Omental fat pad (tissue), 4 donors: ENCODE data around the gene DNM3. TPM values are rescaled to one million over a fixed set of nuclear protein-coding genes. Genes with fewer than 3 reads are reported as not detected.
"Not testable (repeated sequence)": the region's sequence is repeated elsewhere in the genome, so short reads cannot be mapped to it uniquely, and the experiment has no call there.

ENCODE experiments used
- ATAC-seq: fragments of 150-250 bp; one replicate; pipeline ENCODE4 v1.9.1; 2016; ENCODE audit warnings: mild to moderate bottlenecking, moderate library complexity; ENCODE audit not compliant: low FRiP score
- DNase-seq: peaks from one replicate; pipeline ENCODE4 v3.0.0-alpha.2; 2019; ENCODE audit warnings: low spot score
- CTCF ChIP-seq, 3 donors: fragments of 450-650 bp; IDR thresholded peaks; one replicate each; pipeline ENCODE4 v1.5.1; 2016 to 2017; ENCODE audit warnings: antibody characterized with exemption in 3 of 3, mild to moderate bottlenecking in 3 of 3, moderate library complexity in 2 of 3
- total RNA-seq, 4 donors: library from RNA; depleted of rRNA; stranded (reverse); fragments of >200 nt; gene quantifications; one replicate each; pipeline ENCODE4 v1.1.0, GENCODE V29; 2016

Gene DNM3
- total RNA-seq, 4 donors from 2014 or later = 2.9 to 15.8 (median 5.5) TPM

- no peak for DNase-seq
- TF ChIP-seq CTCF (IDR thresholded peaks at IDR 0.05) = no peak
- no peak for ATAC-seq
Observed at GRCh38 chr1:172043900-172044299, 202.6 kb downstream of the DNM3 start.

DNA sequence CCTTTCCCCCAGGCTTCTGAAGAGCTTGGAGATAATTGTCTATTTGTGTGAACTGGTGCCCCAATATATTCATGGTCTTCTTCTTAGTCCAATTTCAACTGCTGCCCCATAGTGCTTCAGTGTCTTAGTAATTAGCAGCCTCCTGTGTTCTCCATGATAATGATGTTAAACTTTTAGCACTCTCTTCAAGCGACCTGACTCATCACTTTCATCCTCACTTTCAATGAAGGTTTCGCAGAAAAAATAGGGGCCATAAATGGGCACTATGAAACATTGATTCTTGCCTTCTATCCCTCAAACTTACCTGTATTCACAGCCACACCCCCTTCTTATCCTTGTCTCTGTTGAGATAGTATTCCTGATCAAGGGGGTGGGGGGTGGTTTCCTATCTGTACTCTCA is 210.6 kb downstream of the DNM3 start:
- DNase-seq (no peak), ATAC-seq (no peak)
- no peak for TF ChIP-seq CTCF (IDR thresholded peaks at IDR 0.05)

- TF ChIP-seq CTCF (IDR thresholded peaks at IDR 0.05) = no peak
- ATAC-seq (no peak), DNase-seq (no peak)
Observed at GRCh38 chr1:172054172-172054571, 212.9 kb downstream of the DNM3 start.

DNA sequence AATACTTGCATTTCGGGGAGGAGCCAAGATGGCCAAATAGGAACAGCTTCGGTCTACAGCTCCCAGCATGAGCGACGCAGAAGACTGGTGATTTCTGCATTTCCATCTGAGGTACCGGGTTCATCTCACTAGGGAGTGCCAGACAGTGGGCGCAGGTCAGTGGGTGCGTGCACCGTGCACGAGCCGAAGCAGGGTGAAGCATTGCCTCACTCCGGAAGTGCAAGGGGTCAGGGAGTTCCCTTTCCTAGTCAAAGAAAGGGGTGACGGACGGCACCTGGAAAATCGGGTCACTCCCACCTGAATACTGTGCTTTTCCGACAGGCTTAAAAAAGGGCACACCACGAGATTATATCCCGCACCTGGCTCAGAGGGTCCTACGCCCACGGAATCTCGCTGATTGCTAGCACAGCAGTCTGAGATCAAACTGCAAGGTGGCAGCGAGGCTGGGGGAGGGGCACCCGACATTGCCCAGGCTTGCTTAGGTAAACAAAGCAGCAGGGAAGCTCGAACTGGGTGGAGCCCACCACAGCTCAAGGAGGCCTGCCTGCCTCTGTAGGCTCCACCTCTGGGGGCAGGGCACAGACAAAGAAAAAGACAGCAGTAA is 214.6 kb downstream of the DNM3 start:
- DNase-seq, ATAC-seq: not testable (repeated sequence)

- ATAC-seq (no peak), DNase-seq (no peak)
- TF ChIP-seq CTCF (IDR thresholded peaks at IDR 0.05) = no peak
Observed at GRCh38 chr1:172068334-172068733, 227.0 kb downstream of the DNM3 start.

- no peak for TF ChIP-seq CTCF (IDR thresholded peaks at IDR 0.05)
- ATAC-seq (no peak), DNase-seq (no peak)
Observed at GRCh38 chr1:172069051-172069450, 227.8 kb downstream of the DNM3 start.

GRCh38 chr1:172069534-172069933 is 228.2 kb downstream of the DNM3 start:
- DNase-seq (no peak), ATAC-seq (peak; percentile 5)

More at GRCh38 chr1:172069534-172069933, 228.2 kb downstream of the DNM3 start:
- TF ChIP-seq CTCF (IDR thresholded peaks at IDR 0.05) = no peak
